Activated naive CD8-positive, alpha-beta T cell treated with anti-CD3 and anti-CD28 coated beads for 36 hours (primary cell): Measurements from ENCODE around the gene CRELD1. TPM values are rescaled to one million over a fixed set of nuclear protein-coding genes. Genes with fewer than 3 reads are reported as not detected.
A peak's percentile ranks its signal among the peaks of the same experiment; 100 is the strongest.

Experiments
- DNase-seq: peaks from one replicate; pipeline ENCODE4 v3.0.0; 2021
- H3K27ac Mint-ChIP-seq: one replicate; pipeline ENCODE4 v1.8.0; 2022; ENCODE audit warnings: mild to moderate bottlenecking, moderate library complexity, mixed read lengths
- H3K27me3 Mint-ChIP-seq: one replicate; pipeline ENCODE4 v1.8.0; 2022; ENCODE audit warnings: mild to moderate bottlenecking, mixed read lengths
- H3K36me3 Mint-ChIP-seq: one replicate; pipeline ENCODE4 v1.8.0; 2021; ENCODE audit warnings: mild to moderate bottlenecking, mixed read lengths
- H3K4me1 Mint-ChIP-seq: one replicate; pipeline ENCODE4 v1.8.0; 2021; ENCODE audit warnings: mixed read lengths
- H3K4me3 Mint-ChIP-seq: one replicate; pipeline ENCODE4 v1.8.0; 2022; ENCODE audit warnings: mild to moderate bottlenecking, moderate library complexity, mixed read lengths
- H3K9me3 Mint-ChIP-seq: one replicate; pipeline ENCODE4 v1.8.0; 2022; ENCODE audit warnings: mixed read lengths
- total RNA-seq, 2 experiments: library from RNA; stranded (reverse); gene quantifications; one replicate each; pipeline ENCODE4 v1.2.3, GENCODE V29; 2021

Gene CRELD1
- total RNA-seq, 2 experiments from 2014 or later, result 7.9 to 10.0 TPM

DNA sequence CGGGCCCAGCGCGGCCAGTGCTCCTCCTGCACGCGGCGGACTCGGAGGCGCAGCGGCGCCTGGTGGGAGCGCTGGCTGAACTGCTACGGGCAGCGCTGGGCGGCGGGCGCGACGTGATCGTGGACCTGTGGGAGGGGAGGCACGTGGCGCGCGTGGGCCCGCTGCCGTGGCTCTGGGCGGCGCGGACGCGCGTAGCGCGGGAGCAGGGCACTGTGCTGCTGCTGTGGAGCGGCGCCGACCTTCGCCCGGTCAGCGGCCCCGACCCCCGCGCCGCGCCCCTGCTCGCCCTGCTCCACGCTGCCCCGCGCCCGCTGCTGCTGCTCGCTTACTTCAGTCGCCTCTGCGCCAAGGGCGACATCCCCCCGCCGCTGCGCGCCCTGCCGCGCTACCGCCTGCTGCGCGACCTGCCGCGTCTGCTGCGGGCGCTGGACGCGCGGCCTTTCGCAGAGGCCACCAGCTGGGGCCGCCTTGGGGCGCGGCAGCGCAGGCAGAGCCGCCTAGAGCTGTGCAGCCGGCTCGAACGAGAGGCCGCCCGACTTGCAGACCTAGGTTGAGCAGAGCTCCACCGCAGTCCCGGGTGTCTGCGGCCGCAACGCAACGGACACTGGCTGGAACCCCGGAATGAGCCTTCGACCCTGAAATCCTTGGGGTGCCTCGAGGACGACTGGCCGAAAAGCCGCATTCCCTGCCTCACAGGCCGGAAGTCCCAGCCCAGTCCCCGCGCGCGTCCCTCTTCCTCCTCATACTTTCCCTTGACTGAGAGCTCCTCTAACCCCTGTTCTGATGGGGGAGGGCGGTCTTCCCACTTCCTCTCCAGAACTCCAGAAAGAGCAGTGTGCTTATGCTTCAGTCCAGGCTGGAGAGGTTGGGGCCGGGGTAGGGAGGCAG is 18.1 kb upstream of the CRELD1 start:
- no peak overlapping the region for H3K27ac Mint-ChIP-seq
- no peaks in the 10 kb centered on the region for H3K36me3 Mint-ChIP-seq
- H3K27me3 Mint-ChIP-seq, result peaks cover 23% of the 10 kb centered on the region
- H3K9me3 Mint-ChIP-seq, result no peaks in the 10 kb centered on the region
- H3K4me3 Mint-ChIP-seq, result peak overlapping the region; percentile 74
- DNase-seq, result peak; percentile 48
- peaks cover 14% of the 10 kb centered on the region for H3K4me1 Mint-ChIP-seq

DNA sequence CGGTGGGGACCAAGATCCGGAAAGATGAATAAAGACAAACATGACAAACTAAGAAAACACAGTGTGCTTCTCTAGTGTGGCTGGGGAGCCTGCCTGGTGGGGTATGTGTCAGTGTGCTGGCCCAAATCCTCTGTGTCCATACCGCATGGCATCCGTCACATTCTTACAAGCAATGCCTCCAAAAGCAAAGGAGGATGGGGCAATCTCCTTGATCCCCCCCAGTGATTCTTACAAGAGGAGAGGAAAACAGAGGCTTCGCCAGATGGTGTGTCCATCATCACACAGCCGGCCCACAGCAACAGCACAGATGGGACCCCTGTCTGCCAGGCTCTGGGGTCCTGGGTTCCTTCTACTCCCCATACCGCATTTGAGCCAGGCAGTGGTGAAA is 17.3 kb upstream of the CRELD1 start:
- Mint-ChIP-seq H3K9me3 (no peaks in the 10 kb centered on the region), H3K27me3 (peaks cover 19% of the 10 kb centered on the region), H3K4me3 (peak overlapping the region; percentile 74), H3K27ac (peak overlapping the region; percentile 38), H3K36me3 (no peaks in the 10 kb centered on the region), H3K4me1 (peaks cover 14% of the 10 kb centered on the region)
- no peak for DNase-seq

DNA sequence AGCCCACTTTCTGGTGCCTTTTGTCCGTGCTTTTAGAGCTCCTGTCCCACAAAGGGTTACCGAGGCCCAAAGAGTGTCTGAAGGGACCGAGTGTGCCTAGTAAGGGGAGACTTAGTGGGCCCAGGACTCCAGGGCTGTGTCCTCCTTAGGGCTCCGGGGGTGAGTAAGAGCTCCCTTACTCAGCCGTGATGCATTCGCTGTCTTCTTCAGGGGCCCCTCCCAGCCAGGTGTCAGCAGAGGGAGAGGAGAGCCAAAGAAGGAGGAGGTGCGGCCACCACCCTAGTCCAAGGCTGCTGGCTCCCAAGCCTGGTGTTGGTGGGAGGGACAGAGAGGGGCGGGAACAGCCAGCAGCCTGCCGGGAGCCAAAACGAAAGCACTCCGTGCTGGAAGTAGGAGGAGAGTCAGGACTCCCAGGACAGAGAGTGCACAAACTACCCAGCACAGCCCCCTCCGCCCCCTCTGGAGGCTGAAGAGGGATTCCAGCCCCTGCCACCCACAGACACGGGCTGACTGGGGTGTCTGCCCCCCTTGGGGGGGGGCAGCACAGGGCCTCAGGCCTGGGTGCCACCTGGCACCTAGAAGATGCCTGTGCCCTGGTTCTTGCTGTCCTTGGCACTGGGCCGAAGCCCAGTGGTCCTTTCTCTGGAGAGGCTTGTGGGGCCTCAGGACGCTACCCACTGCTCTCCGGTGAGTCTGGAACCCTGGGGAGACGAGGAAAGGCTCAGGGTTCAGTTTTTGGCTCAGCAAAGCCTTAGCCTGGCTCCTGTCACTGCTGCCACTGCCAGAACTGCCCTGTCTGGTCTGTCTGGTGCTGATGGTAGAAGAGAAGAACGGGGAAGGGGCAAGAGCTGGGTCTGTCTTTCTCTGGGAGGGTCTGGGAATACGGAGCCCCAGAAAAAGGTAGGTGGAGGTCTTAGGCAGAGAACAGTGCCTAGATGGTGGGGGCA is 16.6 kb upstream of the CRELD1 start, which contains the start of gene IL17RC:
Gene IL17RC, plus strand, starts transcription at position 365 of the 947 bp plus-strand sequence. Its CDS starts 218 bp downstream, at position 583.
- DNase-seq, result peak; percentile 35
- no peaks in the 10 kb centered on the region for H3K9me3 Mint-ChIP-seq
- H3K4me1 Mint-ChIP-seq, result peaks cover 14% of the 10 kb centered on the region
- H3K36me3 Mint-ChIP-seq, result no peaks in the 10 kb centered on the region
- H3K4me3 Mint-ChIP-seq, result peak within 1 kb of the TSS; percentile 74
- peaks cover 16% of the 10 kb centered on the region for H3K27me3 Mint-ChIP-seq
- H3K27ac Mint-ChIP-seq, result peak within 1 kb of the TSS; percentile 38

DNA sequence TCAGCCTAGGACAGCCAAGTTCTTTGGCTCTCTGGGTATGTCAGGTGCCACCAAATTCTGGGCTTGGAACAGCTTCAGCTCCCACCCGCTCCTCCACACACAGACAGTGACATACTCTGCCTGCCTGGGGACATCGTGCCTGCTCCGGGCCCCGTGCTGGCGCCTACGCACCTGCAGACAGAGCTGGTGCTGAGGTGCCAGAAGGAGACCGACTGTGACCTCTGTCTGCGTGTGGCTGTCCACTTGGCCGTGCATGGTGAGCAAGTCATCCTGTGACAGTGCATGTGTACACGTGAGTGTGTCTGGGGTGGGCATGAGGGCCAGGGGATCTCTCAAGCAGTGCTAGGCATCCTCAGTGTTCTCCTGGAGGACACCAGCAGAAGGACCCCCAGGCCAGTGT is 15.8 kb upstream of the CRELD1 start:
- Mint-ChIP-seq H3K4me3 (no peak overlapping the region), H3K9me3 (no peaks in the 10 kb centered on the region), H3K4me1 (peaks cover 11% of the 10 kb centered on the region), H3K27ac (no peak overlapping the region), H3K27me3 (peaks cover 12% of the 10 kb centered on the region), H3K36me3 (no peaks in the 10 kb centered on the region)
- DNase-seq, result no peak

DNA sequence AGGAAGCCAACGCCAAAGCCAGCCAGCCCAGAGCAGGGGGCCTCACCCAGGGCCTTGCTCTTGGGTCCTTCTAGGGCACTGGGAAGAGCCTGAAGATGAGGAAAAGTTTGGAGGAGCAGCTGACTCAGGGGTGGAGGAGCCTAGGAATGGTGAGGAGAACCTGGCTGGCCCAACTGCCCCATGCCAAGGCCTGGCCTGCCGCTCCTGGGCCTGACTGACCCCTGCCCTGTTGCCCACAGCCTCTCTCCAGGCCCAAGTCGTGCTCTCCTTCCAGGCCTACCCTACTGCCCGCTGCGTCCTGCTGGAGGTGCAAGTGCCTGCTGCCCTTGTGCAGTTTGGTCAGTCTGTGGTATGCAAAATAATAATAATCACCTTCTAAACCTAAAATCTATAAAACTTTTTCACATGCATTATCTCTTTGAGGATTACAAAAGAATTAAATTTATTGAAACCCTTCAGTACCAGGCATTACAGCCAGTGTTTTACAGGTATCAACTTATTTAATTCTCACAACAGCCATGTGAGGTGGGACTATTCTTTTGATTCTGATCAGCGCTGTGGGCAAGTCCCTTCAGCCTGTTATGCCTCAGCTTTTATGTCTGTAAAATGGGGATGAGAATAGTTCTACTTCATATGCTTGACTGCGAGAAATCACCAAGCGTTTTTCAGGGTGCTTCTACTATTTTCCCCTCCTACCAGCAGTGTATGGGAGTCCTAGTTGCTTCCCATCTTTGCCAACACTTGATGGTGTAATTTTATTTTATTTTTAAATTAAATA is 15.2 kb upstream of the CRELD1 start:
- Mint-ChIP-seq H3K27me3 (peaks cover 12% of the 10 kb centered on the region), H3K4me3 (no peak overlapping the region), H3K4me1 (peaks cover 11% of the 10 kb centered on the region), H3K36me3 (no peaks in the 10 kb centered on the region), H3K27ac (no peak overlapping the region), H3K9me3 (no peaks in the 10 kb centered on the region)
- no peak for DNase-seq

DNA sequence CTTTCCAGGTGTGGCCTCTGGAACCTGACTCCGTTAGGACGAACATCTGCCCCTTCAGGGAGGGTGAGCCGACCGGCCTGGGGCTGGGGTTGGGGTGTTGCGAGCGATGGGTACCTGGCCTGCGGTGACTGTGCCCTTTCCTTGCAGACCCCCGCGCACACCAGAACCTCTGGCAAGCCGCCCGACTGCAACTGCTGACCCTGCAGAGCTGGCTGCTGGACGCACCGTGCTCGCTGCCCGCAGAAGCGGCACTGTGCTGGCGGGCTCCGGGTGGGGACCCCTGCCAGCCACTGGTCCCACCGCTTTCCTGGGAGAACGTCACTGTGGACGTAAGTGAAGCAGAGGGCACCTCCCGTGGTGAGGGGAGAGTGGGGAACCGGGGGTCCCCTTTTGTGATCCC is 5.5 kb upstream of the CRELD1 start:
- no peak for DNase-seq
- Mint-ChIP-seq H3K27me3 (no peaks in the 10 kb centered on the region), H3K4me1 (peaks cover 8% of the 10 kb centered on the region), H3K9me3 (no peaks in the 10 kb centered on the region), H3K4me3 (no peak overlapping the region), H3K36me3 (no peaks in the 10 kb centered on the region), H3K27ac (no peak overlapping the region)

DNA sequence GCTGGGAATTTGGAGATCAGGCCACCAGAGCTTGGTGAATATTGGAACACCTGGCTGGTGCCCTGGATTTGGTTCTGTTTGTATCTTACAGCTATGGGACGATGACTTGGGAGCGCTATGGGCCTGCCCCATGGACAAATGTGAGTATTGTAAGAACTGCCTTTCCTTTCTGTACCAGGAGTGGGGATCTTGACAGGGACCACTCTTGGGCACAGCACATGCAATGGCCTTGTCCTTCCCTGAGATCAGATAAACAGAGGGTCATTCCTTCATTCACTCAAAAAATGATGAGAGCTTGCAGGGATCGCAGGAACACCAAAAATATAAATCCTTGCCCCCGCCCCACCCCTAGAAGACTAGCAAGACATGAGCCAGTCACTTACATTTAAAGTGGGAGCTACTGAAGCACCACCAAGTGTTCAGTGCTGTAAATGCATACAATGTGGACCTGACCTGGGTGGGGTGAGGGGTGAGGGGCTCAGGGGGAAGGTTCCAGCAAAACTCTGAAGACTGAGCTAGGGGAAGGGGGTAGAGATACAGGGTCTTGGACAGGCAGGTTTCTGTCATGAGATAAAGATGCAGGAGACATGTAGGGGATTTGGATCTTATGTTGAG is 2.7 kb upstream of the CRELD1 start:
- no peaks in the 10 kb centered on the region for H3K9me3 Mint-ChIP-seq
- DNase-seq, result no peak
- H3K36me3 Mint-ChIP-seq, result no peaks in the 10 kb centered on the region
- peak overlapping the region; percentile 36 for H3K27ac Mint-ChIP-seq
- H3K27me3 Mint-ChIP-seq, result no peaks in the 10 kb centered on the region
- H3K4me1 Mint-ChIP-seq, result peaks cover 26% of the 10 kb centered on the region
- peak overlapping the region; percentile 16 for H3K4me3 Mint-ChIP-seq

DNA sequence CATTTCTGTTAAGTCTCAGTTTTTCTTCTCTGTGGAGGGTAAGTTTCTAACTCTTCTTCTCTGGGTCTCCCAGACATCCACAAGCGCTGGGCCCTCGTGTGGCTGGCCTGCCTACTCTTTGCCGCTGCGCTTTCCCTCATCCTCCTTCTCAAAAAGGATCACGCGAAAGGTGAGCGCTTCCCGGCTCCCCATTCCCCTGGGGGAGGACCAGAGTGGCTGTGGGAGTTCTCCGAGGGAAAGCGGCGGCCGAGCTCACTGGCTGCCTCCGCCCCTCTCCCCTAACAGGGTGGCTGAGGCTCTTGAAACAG is 1.1 kb upstream of the CRELD1 start:
- H3K9me3 Mint-ChIP-seq, result no peaks in the 10 kb centered on the region
- H3K4me3 Mint-ChIP-seq, result peak overlapping the region; percentile 99
- H3K36me3 Mint-ChIP-seq, result peaks cover 4% of the 10 kb centered on the region
- H3K27me3 Mint-ChIP-seq, result no peaks in the 10 kb centered on the region
- DNase-seq, result no peak
- H3K27ac Mint-ChIP-seq, result peak overlapping the region; percentile 95
- H3K4me1 Mint-ChIP-seq, result peaks cover 29% of the 10 kb centered on the region

DNA sequence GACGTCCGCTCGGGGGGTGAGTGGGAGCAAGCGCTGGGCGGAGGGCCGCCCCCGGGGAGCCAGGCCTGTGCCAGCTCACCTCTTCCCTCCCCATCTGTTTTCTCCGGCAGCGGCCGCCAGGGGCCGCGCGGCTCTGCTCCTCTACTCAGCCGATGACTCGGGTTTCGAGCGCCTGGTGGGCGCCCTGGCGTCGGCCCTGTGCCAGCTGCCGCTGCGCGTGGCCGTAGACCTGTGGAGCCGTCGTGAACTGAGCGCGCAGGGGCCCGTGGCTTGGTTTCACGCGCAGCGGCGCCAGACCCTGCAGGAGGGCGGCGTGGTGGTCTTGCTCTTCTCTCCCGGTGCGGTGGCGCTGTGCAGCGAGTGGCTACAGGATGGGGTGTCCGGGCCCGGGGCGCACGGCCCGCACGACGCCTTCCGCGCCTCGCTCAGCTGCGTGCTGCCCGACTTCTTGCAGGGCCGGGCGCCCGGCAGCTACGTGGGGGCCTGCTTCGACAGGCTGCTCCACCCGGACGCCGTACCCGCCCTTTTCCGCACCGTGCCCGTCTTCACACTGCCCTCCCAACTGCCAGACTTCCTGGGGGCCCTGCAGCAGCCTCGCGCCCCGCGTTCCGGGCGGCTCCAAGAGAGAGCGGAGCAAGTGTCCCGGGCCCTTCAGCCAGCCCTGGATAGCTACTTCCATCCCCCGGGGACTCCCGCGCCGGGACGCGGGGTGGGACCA is 632 bp upstream of the CRELD1 start:
- peaks cover 4% of the 10 kb centered on the region for H3K36me3 Mint-ChIP-seq
- peak overlapping the region; percentile 95 for H3K27ac Mint-ChIP-seq
- no peaks in the 10 kb centered on the region for H3K9me3 Mint-ChIP-seq
- no peaks in the 10 kb centered on the region for H3K27me3 Mint-ChIP-seq
- peaks cover 29% of the 10 kb centered on the region for H3K4me1 Mint-ChIP-seq
- DNase-seq, result peak; percentile 91
- H3K4me3 Mint-ChIP-seq, result peak overlapping the region; percentile 99

DNA sequence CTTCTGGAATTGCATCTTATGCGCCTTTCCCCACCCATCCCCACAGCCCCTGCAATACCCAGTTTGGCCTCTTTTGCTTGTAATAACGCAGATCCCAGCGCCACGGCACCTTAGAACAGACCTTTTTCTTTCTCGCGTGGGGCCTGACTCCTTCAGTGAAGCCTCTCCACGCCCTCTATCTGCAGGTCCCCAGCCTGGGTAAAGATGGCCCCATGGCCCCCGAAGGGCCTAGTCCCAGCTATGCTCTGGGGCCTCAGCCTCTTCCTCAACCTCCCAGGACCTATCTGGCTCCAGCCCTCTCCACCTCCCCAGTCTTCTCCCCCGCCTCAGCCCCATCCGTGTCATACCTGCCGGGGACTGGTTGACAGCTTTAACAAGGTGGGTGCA is 594 bp downstream of the CRELD1 start:
- no peak for DNase-seq
- H3K36me3 Mint-ChIP-seq, result peaks cover 4% of the 10 kb centered on the region
- no peaks in the 10 kb centered on the region for H3K9me3 Mint-ChIP-seq
- peak overlapping the region; percentile 99 for H3K4me3 Mint-ChIP-seq
- no peaks in the 10 kb centered on the region for H3K27me3 Mint-ChIP-seq
- H3K27ac Mint-ChIP-seq, result peak overlapping the region; percentile 95
- H3K4me1 Mint-ChIP-seq, result peaks cover 29% of the 10 kb centered on the region

DNA sequence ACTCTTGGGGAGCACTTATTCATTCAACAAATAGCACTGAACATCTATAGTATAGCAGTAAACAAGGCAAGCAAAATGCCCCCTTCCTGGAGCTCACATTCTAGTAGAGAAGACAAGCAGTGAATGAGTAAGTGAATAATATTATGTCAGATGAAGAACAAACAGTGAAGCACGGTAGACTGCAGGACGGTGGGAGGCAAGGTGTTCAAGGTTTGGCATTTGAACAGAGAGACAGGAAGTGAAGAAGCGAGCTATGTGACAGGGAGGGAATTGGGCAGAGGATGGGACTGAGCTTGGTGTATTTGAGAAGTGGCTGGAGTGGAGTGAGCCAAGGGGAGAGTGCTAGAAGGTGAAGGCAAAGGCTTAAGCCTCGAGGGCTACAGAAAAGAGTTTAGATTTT is 1.4 kb downstream of the CRELD1 start:
- Mint-ChIP-seq H3K27ac (peak overlapping the region; percentile 36), H3K4me1 (peaks cover 29% of the 10 kb centered on the region), H3K27me3 (no peaks in the 10 kb centered on the region), H3K9me3 (no peaks in the 10 kb centered on the region), H3K36me3 (peaks cover 4% of the 10 kb centered on the region), H3K4me3 (peak overlapping the region; percentile 99)
- no peak for DNase-seq

DNA sequence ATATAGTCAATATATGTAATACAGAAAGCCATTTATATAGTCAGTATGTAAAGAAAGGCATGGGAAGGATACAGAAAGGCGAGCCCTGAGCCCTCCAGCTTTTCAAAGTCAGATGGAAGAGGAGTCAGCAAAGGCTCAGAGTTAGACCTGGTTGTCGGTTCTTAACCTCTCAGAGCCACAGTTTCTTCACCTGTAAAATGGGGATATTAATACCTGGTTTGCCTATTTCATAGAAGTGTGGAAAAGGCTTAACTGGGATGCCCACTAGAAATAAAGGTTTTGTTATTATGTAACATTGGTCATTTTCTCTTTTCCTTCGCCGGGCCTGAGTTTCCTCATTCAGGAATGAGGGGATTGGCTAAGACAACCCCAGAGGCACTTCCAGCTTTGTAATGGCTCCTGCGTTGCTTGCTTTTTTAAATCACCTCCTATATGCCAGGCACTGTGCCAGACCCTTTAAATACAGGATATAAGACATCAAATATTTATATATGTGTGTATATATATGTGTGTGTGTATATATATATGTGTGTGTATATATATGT is 2.4 kb downstream of the CRELD1 start:
- H3K4me1 Mint-ChIP-seq, result peaks cover 29% of the 10 kb centered on the region
- peaks cover 4% of the 10 kb centered on the region for H3K36me3 Mint-ChIP-seq
- DNase-seq, result no peak
- no peak overlapping the region for H3K4me3 Mint-ChIP-seq
- no peaks in the 10 kb centered on the region for H3K27me3 Mint-ChIP-seq
- H3K27ac Mint-ChIP-seq, result no peak overlapping the region
- no peaks in the 10 kb centered on the region for H3K9me3 Mint-ChIP-seq

DNA sequence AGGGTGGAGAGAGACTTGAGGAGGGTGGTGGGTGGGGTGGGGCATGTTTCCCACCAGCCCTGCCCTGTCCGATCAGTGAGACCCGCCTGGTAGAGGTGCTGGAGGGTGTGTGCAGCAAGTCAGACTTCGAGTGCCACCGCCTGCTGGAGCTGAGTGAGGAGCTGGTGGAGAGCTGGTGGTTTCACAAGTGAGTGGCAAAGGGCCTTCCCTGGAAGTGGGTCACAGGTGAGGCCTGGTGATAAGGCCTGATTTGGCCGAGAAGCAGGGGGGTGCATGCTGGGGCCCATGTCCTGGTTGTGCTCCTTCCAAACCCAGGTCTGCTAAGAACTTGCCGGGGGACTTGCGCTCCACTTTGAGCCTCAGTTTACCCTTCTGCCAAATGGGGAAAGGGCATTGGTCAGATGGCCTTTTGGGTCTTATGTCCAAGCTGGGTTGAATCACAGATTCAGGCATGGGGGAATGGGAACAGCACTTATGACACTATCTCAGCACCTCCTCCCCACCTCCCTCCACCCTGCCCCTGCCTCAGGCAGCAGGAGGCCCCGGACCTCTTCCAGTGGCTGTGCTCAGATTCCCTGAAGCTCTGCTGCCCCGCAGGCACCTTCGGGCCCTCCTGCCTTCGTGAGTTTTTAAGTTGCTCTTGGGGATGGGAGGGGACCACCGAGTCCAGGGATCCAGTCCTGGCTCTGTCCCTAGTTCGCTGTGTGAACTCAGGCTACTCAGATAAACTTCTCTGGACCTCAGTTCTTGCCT is 4.0 kb downstream of the CRELD1 start:
- no peaks in the 10 kb centered on the region for H3K27me3 Mint-ChIP-seq
- DNase-seq, result no peak
- H3K36me3 Mint-ChIP-seq, result peaks cover 7% of the 10 kb centered on the region
- H3K4me1 Mint-ChIP-seq, result peaks cover 22% of the 10 kb centered on the region
- no peaks in the 10 kb centered on the region for H3K9me3 Mint-ChIP-seq
- no peak overlapping the region for H3K4me3 Mint-ChIP-seq
- H3K27ac Mint-ChIP-seq, result no peak overlapping the region
